ENCODE data around the gene DDI2.

DDI2 gene

GRCh38 chr1:15617173-15618076 lies at the start of gene DDI2:
Gene DDI2, plus strand, starts transcription at chr1:15617458. Its CDS starts 213 bp downstream, at chr1:15617671.
- no peaks in the 10 kb centered on the region for H3K27me3 Mint-ChIP-seq
- peak within 1 kb of the TSS; percentile 97 for H3K4me3 Mint-ChIP-seq
- H3K4me1 Mint-ChIP-seq (ENCODE audit: low read depth): peaks cover 47% of the 10 kb centered on the region
- H3K36me3 Mint-ChIP-seq: no peaks in the 10 kb centered on the region
- no peaks in the 10 kb centered on the region for H3K9me3 Mint-ChIP-seq (ENCODE audit: low read depth)
- H3K27ac Mint-ChIP-seq: peak within 1 kb of the TSS; percentile 96

GRCh38 chr1:15568387-15569073 lies 48.7 kb upstream of the DDI2 start:
- Mint-ChIP-seq H3K27ac (no peak overlapping the region), H3K27me3 (no peaks in the 10 kb centered on the region), H3K4me3 (no peak overlapping the region), H3K36me3 (peaks cover 8% of the 10 kb centered on the region), H3K9me3 (ENCODE audit: low read depth) (no peaks in the 10 kb centered on the region), H3K4me1 (ENCODE audit: low read depth) (peaks cover 5% of the 10 kb centered on the region)

GRCh38 chr1:15570861-15571260 lies 46.4 kb upstream of the DDI2 start:
- H3K4me3 Mint-ChIP-seq: no peak overlapping the region
- no peak overlapping the region for H3K27ac Mint-ChIP-seq
- peaks cover 5% of the 10 kb centered on the region for H3K4me1 Mint-ChIP-seq (ENCODE audit: low read depth)
- peaks cover 8% of the 10 kb centered on the region for H3K36me3 Mint-ChIP-seq
- H3K9me3 Mint-ChIP-seq (ENCODE audit: low read depth): no peaks in the 10 kb centered on the region
- no peaks in the 10 kb centered on the region for H3K27me3 Mint-ChIP-seq

GRCh38 chr1:15571266-15571665 lies 46.0 kb upstream of the DDI2 start:
- Mint-ChIP-seq H3K4me1 (ENCODE audit: low read depth) (peaks cover 5% of the 10 kb centered on the region), H3K4me3 (no peak overlapping the region), H3K27ac (peak overlapping the region; percentile 64), H3K9me3 (ENCODE audit: low read depth) (no peaks in the 10 kb centered on the region), H3K27me3 (no peaks in the 10 kb centered on the region), H3K36me3 (peaks cover 8% of the 10 kb centered on the region)

GRCh38 chr1:15573477-15573876 lies 43.8 kb upstream of the DDI2 start:
- no peaks in the 10 kb centered on the region for H3K27me3 Mint-ChIP-seq
- H3K9me3 Mint-ChIP-seq (ENCODE audit: low read depth): no peaks in the 10 kb centered on the region
- peaks cover 8% of the 10 kb centered on the region for H3K36me3 Mint-ChIP-seq
- no peak overlapping the region for H3K27ac Mint-ChIP-seq
- H3K4me3 Mint-ChIP-seq: no peak overlapping the region
- H3K4me1 Mint-ChIP-seq (ENCODE audit: low read depth): peaks cover 19% of the 10 kb centered on the region

- peaks cover 30% of the 10 kb centered on the region for H3K4me1 Mint-ChIP-seq (ENCODE audit: low read depth)
- no peaks in the 10 kb centered on the region for H3K27me3 Mint-ChIP-seq
- H3K9me3 Mint-ChIP-seq (ENCODE audit: low read depth): no peaks in the 10 kb centered on the region
- H3K27ac Mint-ChIP-seq: no peak overlapping the region
- H3K4me3 Mint-ChIP-seq: no peak overlapping the region
- peaks cover 10% of the 10 kb centered on the region for H3K36me3 Mint-ChIP-seq
These were observed 42.5 kb upstream of the DDI2 start for GRCh38 chr1:15574741-15575140.

GRCh38 chr1:15575549-15576150 lies 41.6 kb upstream of the DDI2 start:
- H3K4me1 Mint-ChIP-seq (ENCODE audit: low read depth): peaks cover 35% of the 10 kb centered on the region
- H3K36me3 Mint-ChIP-seq: peaks cover 11% of the 10 kb centered on the region
- no peaks in the 10 kb centered on the region for H3K27me3 Mint-ChIP-seq
- no peak overlapping the region for H3K27ac Mint-ChIP-seq
- H3K4me3 Mint-ChIP-seq: no peak overlapping the region
- no peaks in the 10 kb centered on the region for H3K9me3 Mint-ChIP-seq (ENCODE audit: low read depth)

GRCh38 chr1:15577691-15578090 lies 39.6 kb upstream of the DDI2 start:
- peak overlapping the region; percentile 22 for H3K4me3 Mint-ChIP-seq
- peaks cover 6% of the 10 kb centered on the region for H3K36me3 Mint-ChIP-seq
- no peaks in the 10 kb centered on the region for H3K27me3 Mint-ChIP-seq
- H3K27ac Mint-ChIP-seq: peak overlapping the region; percentile 93
- H3K9me3 Mint-ChIP-seq (ENCODE audit: low read depth): no peaks in the 10 kb centered on the region
- peaks cover 37% of the 10 kb centered on the region for H3K4me1 Mint-ChIP-seq (ENCODE audit: low read depth)

GRCh38 chr1:15578921-15579682 lies 38.2 kb upstream of the DDI2 start:
- no peaks in the 10 kb centered on the region for H3K27me3 Mint-ChIP-seq
- peaks cover 49% of the 10 kb centered on the region for H3K4me1 Mint-ChIP-seq (ENCODE audit: low read depth)
- H3K9me3 Mint-ChIP-seq (ENCODE audit: low read depth): no peaks in the 10 kb centered on the region
- H3K4me3 Mint-ChIP-seq: peak overlapping the region; percentile 33
- H3K36me3 Mint-ChIP-seq: peaks cover 4% of the 10 kb centered on the region
- peak overlapping the region; percentile 93 for H3K27ac Mint-ChIP-seq

GRCh38 chr1:15579683-15580047 lies 37.6 kb upstream of the DDI2 start:
- H3K27ac Mint-ChIP-seq: peak overlapping the region; percentile 93
- peaks cover 4% of the 10 kb centered on the region for H3K36me3 Mint-ChIP-seq
- H3K27me3 Mint-ChIP-seq: no peaks in the 10 kb centered on the region
- H3K9me3 Mint-ChIP-seq (ENCODE audit: low read depth): no peaks in the 10 kb centered on the region
- H3K4me1 Mint-ChIP-seq (ENCODE audit: low read depth): peaks cover 51% of the 10 kb centered on the region
- H3K4me3 Mint-ChIP-seq: peak overlapping the region; percentile 33

- no peaks in the 10 kb centered on the region for H3K27me3 Mint-ChIP-seq
- H3K36me3 Mint-ChIP-seq: peaks cover 9% of the 10 kb centered on the region
- H3K4me1 Mint-ChIP-seq (ENCODE audit: low read depth): peaks cover 49% of the 10 kb centered on the region
- no peaks in the 10 kb centered on the region for H3K9me3 Mint-ChIP-seq (ENCODE audit: low read depth)
- peak overlapping the region; percentile 89 for H3K27ac Mint-ChIP-seq
- H3K4me3 Mint-ChIP-seq: peak overlapping the region; percentile 84
These were observed 34.1 kb upstream of the DDI2 start for GRCh38 chr1:15583016-15583706.

GRCh38 chr1:15584489-15585363 lies 32.5 kb upstream of the DDI2 start, which contains the start of gene AGMAT:
Gene AGMAT, minus strand, starts transcription at chr1:15585051. Its CDS starts 84 bp downstream, at chr1:15584967.
- no peaks in the 10 kb centered on the region for H3K9me3 Mint-ChIP-seq (ENCODE audit: low read depth)
- peaks cover 34% of the 10 kb centered on the region for H3K4me1 Mint-ChIP-seq (ENCODE audit: low read depth)
- H3K27me3 Mint-ChIP-seq: no peaks in the 10 kb centered on the region
- peaks cover 11% of the 10 kb centered on the region for H3K36me3 Mint-ChIP-seq
- peak within 1 kb of the TSS; percentile 95 for H3K27ac Mint-ChIP-seq
- peak within 1 kb of the TSS; percentile 87 for H3K4me3 Mint-ChIP-seq

- H3K4me3 Mint-ChIP-seq: no peak overlapping the region
- peaks cover 2% of the 10 kb centered on the region for H3K4me1 Mint-ChIP-seq (ENCODE audit: low read depth)
- H3K27me3 Mint-ChIP-seq: no peaks in the 10 kb centered on the region
- no peak overlapping the region for H3K27ac Mint-ChIP-seq
- no peaks in the 10 kb centered on the region for H3K9me3 Mint-ChIP-seq (ENCODE audit: low read depth)
- H3K36me3 Mint-ChIP-seq: peaks cover 5% of the 10 kb centered on the region
These were observed 25.0 kb upstream of the DDI2 start for GRCh38 chr1:15592285-15592684.

All from activated naive CD8-positive, alpha-beta T cell (primary cell).